K562 (cell line): ENCODE data around the gene SREBF1. TPM values are rescaled to one million over a fixed set of nuclear protein-coding genes. Genes with fewer than 3 reads are reported as not detected.

Experiments
- ATAC-seq: fragments of 200-7000 bp; cut with Tn5 transposase; 3 replicates; pipeline ENCODE4 v1.9.1; 2020; ENCODE audit warnings: moderate library complexity
- BruUV-seq: library from RNA; stranded (reverse); fragments of 400-500 nt; replicated peaks from 2 replicates; lab custom pipeline; 2021; lab: Mats Ljungman, UMichigan
- CTCF ChIA-PET: fragments of 300-600 bp; formaldehyde crosslinking; extraction: SDS; loops from one replicate; lab custom pipeline; 2021; ENCODE audit warnings: low intra/inter-chr PET ratio; lab: Yijun Ruan, JAX
- POLR2A ChIA-PET: fragments of 300-600, 350-650 bp; sonication (Branson Sonifier 250); formaldehyde crosslinking; extraction: SDS; loops from one replicate; lab custom pipeline; 2021; ENCODE audit warnings: antibody characterized with exemption, inconsistent platforms; lab: Yijun Ruan, JAX
- DNase-seq, 4 experiments: peaks; one replicate each; pipeline versions ENCODE4 v3.0.0 to v3.0.0-alpha.2; 2011 to 2018; ENCODE audit warnings: low spot score in 3 of 4, mixed read lengths in 3 of 4; ENCODE audit errors: extremely low read depth in 1 of 4
- FAIRE-seq: peaks from 2 replicates; lab custom pipeline; 2011; peaks lifted over from hg19 to GRCh38; lab: Jason Lieb, UNC
- H2AFZ ChIP-seq: 2 replicates; pipeline ENCODE4 v1.6.0; 2011; ENCODE audit warnings: low read depth, low read length, control low read depth, inconsistent platforms
- H3K27ac ChIP-seq: fragments of 200-600 bp; 3 replicates; pipeline ENCODE4 v1.8.0; 2011; ENCODE audit warnings: low read depth, mild to moderate bottlenecking, control low read depth, inconsistent platforms, low read length, moderate library complexity, mixed read lengths; ENCODE audit errors: extremely low read depth
- H3K27me3 ChIP-seq, 2 experiments: fragments of 300-600 bp in 1 of 2; 2 replicates in 1 of 2; 3 replicates in 1 of 2; pipeline versions ENCODE4 v1.6.0 to v1.8.0; 2011; ENCODE audit warnings: inconsistent platforms in 2 of 2, low read length in 2 of 2, mild to moderate bottlenecking in 1 of 2, mixed read lengths in 1 of 2, moderate library complexity in 1 of 2; ENCODE audit not compliant: control insufficient read depth in 2 of 2, insufficient read depth in 2 of 2
- H3K36me3 ChIP-seq: fragments of 300-600 bp; 3 replicates; pipeline ENCODE4 v1.8.0; 2011; ENCODE audit warnings: mild to moderate bottlenecking, low read length, inconsistent platforms; ENCODE audit not compliant: control insufficient read depth, insufficient read depth
- H3K4me1 ChIP-seq, 2 experiments: fragments of 200-600 bp in 1 of 2; replicated peaks in 1 of 2; 2 replicates in 1 of 2; 3 replicates in 1 of 2; pipeline versions ENCODE4 v1.5.1 to v1.8.0; 2011; ENCODE audit warnings: inconsistent platforms in 2 of 2, low read length in 2 of 2, mild to moderate bottlenecking in 1 of 2, mixed read lengths in 1 of 2, moderate library complexity in 1 of 2; ENCODE audit not compliant: control insufficient read depth in 2 of 2, insufficient read depth in 2 of 2
- H3K4me2 ChIP-seq: 2 replicates; pipeline ENCODE4 v1.6.1; 2011; ENCODE audit warnings: low read length, control low read depth, inconsistent platforms, mixed read lengths; ENCODE audit not compliant: insufficient read depth
- H3K4me3 ChIP-seq: fragments of 200-600 bp; sonication (generic), shearing (Covaris generic); 2 replicates; pipeline ENCODE4 v1.5.1; 2016; ENCODE audit warnings: control low read depth, inconsistent platforms
- H3K79me2 ChIP-seq: fragments of 200-600 bp; 3 replicates; pipeline ENCODE4 v1.8.0; 2011; ENCODE audit warnings: low read length, inconsistent platforms; ENCODE audit not compliant: control insufficient read depth, insufficient read depth
- H3K9ac ChIP-seq, 2 experiments: 2 replicates each; pipeline versions ENCODE4 v1.6.0 to v1.6.1; 2011; ENCODE audit warnings: low read depth in 2 of 2, low read length in 2 of 2, control low read depth in 1 of 2, inconsistent platforms in 1 of 2, mild to moderate bottlenecking in 1 of 2, mixed read lengths in 1 of 2; ENCODE audit not compliant: insufficient read depth in 1 of 2
- H3K9me1 ChIP-seq: one replicate; pipeline ENCODE4 v1.6.0; 2011; ENCODE audit warnings: inconsistent platforms, mild to moderate bottlenecking, low read length, moderate library complexity; ENCODE audit not compliant: control insufficient read depth, insufficient read depth
- H3K9me3 ChIP-seq: replicated peaks from 2 replicates; pipeline ENCODE4 v1.5.1; 2011; ENCODE audit warnings: low read depth, low read length, inconsistent platforms; ENCODE audit not compliant: control insufficient read depth, insufficient read depth
- H4K20me1 ChIP-seq: replicated peaks from 2 replicates; pipeline ENCODE4 v1.6.1; 2011; ENCODE audit warnings: low read length, inconsistent platforms, mixed read lengths; ENCODE audit not compliant: control insufficient read depth, insufficient read depth
- BACH1 ChIP-seq: fragments of 200-800 bp; sonication (Bioruptor generic); IDR thresholded peaks from 2 replicates; pipeline ENCODE4 v1.6.1; 2016; ENCODE audit warnings: missing genetic modification characterization, missing compliant biosample characterization
- RBM22 ChIP-seq: fragments of 200-400 bp; formaldehyde crosslinking; IDR thresholded peaks from 2 replicates; pipeline ENCODE4 v1.6.1; 2018; ENCODE audit warnings: low read length, low read depth; ENCODE audit not compliant: poor library complexity, severe bottlenecking
- SMARCE1 ChIP-seq: fragments of 450-650 bp; IDR thresholded peaks from 2 replicates; pipeline ENCODE4 v1.7.1; 2016; ENCODE audit warnings: mild to moderate bottlenecking
- WGBS: fragments of 100-300 bp; shearing (Covaris generic); methylation state at CpG from one replicate; pipeline ENCODE4 v1.1.6; 2016; ENCODE audit warnings: low coverage, mixed read lengths; ENCODE audit not compliant: insufficient coverage; ENCODE audit errors: missing lambda C conversion rate; 5-methylcytosine and 5-hydroxymethylcytosine counted together
- in situ Hi-C: fragments of 300-500 bp; cut with MboI; formaldehyde crosslinking; loops from 4 replicates; pipeline ENCODE4 v1.15.0; 2018; ENCODE audit warnings: inconsistent platforms, mixed read lengths
- intact Hi-C: fragments of 100-400 bp; cut with micrococcal nuclease; formaldehyde crosslinking; loops from 2 replicates; pipeline ENCODE4 v1.14.2; 2022
- polyA plus RNA-seq, 8 experiments: library from polyadenylated mRNA; depleted of rRNA in 4 of 8; stranded (reverse) in 5 of 8; unstranded in 3 of 8; fragments of >200 nt; fragmentation: Nextera tagmentation in 2 of 8; fragmentation: Illumina TruSeq in 1 of 8; extraction: Ambion mirVana in 2 of 8; extraction: Trizol in 1 of 8; gene quantifications; 2 replicates each; pipeline versions ENCODE4 v1.2.1 to v1.2.3, GENCODE V29; 2011 to 2014; ENCODE audit warnings: inconsistent platforms in 1 of 8, missing spikeins in 1 of 8
- total RNA-seq, 7 experiments: library from RNA; depleted of rRNA in 6 of 7; stranded (reverse); fragments of >200 nt in 6 of 7; fragmentation: Illumina TruSeq in 2 of 7; extraction: Trizol in 2 of 7; gene quantifications; 2 replicates each; pipeline versions ENCODE4 v1.2.1 to v1.2.3, GENCODE V29; 2011 to 2021; ENCODE audit warnings: low replicate concordance in 1 of 7
- TF ChIP-seq, protein P1 (sequence below): fragments of 250-450 bp; sonication (Bioruptor Pico); IDR thresholded peaks from 2 replicates; pipeline ENCODE4 v1.5.0; 2021

The SREBF1 gene
- total and polyA plus RNA-seq, 9 of the 15 experiments (the other 6 are each of a cell fraction or from before 2014, with no cell fraction given): 1.6 to 169 (median 69.4) TPM

DNA sequence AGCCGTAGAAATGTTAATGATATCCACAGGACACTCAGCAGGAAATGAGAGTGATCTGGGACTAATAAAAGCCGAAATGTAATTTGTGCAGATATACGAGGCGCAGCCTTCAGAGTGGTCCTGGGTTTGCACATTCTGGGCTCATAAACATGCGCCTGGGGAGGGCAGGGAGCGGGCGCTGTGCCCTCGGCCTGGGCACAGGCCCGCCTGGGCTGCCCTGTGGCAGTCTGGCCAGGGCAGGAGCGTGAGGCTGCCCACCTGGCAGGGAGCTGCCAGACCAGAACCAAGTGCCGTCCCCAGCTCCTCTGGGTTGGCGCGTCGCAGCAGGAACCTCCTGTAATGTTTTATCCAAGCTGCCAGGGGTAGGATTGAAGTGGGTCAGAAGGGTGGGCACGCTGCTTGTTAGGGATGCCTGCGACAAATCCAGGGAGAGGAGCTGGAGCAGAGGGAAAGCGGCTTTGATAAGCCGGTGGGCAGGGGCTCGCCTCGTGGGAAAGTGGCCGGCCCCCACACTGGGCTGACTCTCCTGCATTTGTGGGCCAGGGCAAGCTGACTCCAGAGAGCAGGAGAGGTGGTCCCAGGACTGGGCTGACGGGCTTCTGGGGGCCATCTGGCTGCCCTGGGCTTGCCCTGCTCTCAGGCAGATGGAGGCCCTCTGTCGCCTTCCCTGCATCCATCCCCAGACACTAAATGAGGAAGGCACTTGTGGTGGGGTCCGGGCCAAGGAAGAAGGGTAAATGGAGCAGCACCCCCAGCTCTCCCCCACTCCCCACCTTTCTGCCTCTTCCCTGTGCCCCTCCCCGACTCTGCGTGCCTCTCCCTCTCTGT, 45.9 kb downstream of the SREBF1 start:
- Histone ChIP-seq H3K9me3 (no peaks in the 10 kb centered on the region), H3K36me3 (peaks cover 20% of the 10 kb centered on the region; the same call in 2 of the 3 replicates), H3K79me2 (no peaks in the 10 kb centered on the region), H3K9me1 (no peaks in the 10 kb centered on the region), H3K4me3 (no peak overlapping the region), H3K4me2 (no peak overlapping the region), H2AFZ (no peak overlapping the region), H3K4me1 (peaks cover 0 to 68% of the 10 kb centered on the region in 2 experiments; a peak in 4 of 5 replicates), H4K20me1 (no peaks in the 10 kb centered on the region), H3K9ac (peak overlapping the region in 1 of 2 experiments; percentile 58; a peak in 2 of 4 replicates), H3K27ac (no peak overlapping the region), H3K27me3 (no peaks in the 10 kb centered on the region)
- ChIA-PET POLR2A (interaction anchor here (0.7 kb wide), 1 partner anchor 394 kb away, joined by 3 read pairs; no protein-coding TSS in a partner anchor), CTCF (no interaction called here)
- no TSS peak for BruUV-seq
- intact Hi-C loops: no loop called here
- FAIRE-seq (no peak), ATAC-seq (no peak), DNase-seq (no peak)
- in situ Hi-C loops: no loop called here
- TF ChIP-seq RBM22 (peak; percentile 19), BACH1 (tag) (no peak), SMARCE1 (no peak)
- TF ChIP-seq, protein P1, sequence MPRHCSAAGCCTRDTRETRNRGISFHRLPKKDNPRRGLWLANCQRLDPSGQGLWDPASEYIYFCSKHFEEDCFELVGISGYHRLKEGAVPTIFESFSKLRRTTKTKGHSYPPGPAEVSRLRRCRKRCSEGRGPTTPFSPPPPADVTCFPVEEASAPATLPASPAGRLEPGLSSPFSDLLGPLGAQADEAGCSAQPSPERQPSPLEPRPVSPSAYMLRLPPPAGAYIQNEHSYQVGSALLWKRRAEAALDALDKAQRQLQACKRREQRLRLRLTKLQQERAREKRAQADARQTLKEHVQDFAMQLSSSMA (CRISPR knock-in tag): no peak
- 77% methylated on average over 19 of the region's 26 CpGs for WGBS
